SK-N-MC (cell line): ENCODE measurements around the gene SECISBP2.

ENCODE experiments used
- DNase-seq: peaks from one replicate; pipeline ENCODE4 v3.0.0-alpha.2; 2011; ENCODE audit warnings: low read depth, low spot score
- H3K27ac ChIP-seq: fragments of 200-600 bp; sonication (generic); 2 replicates; pipeline ENCODE4 v1.5.1; 2016; ENCODE audit warnings: mixed run types
- H3K36me3 ChIP-seq: fragments of 200-600 bp; sonication (generic); 2 replicates; pipeline ENCODE4 v1.6.1; 2017; ENCODE audit warnings: antibody characterized with exemption, low read length, mixed read lengths; ENCODE audit not compliant: insufficient read depth
- H3K4me3 ChIP-seq: fragments of 200-600 bp; sonication (generic); 2 replicates; pipeline ENCODE4 v1.5.1; 2016
- H3K9ac ChIP-seq: fragments of 200-600 bp; sonication (generic); 2 replicates; pipeline ENCODE4 v1.8.0; 2017; ENCODE audit warnings: mixed run types, mixed read lengths; ENCODE audit not compliant: insufficient read length
- H3K9me3 ChIP-seq: fragments of 200-600 bp; sonication (generic); 2 replicates; pipeline ENCODE4 v1.6.1; 2017; ENCODE audit warnings: low read depth, mild to moderate bottlenecking, antibody characterized with exemption, low read length, moderate library complexity, mixed read lengths
- EZH2 ChIP-seq: fragments of 200-600 bp; sonication (generic); IDR thresholded peaks from one replicate; pipeline ENCODE4 v1.6.1; 2017; ENCODE audit warnings: antibody characterized with exemption
- FOXP2 ChIP-seq: optimal IDR thresholded peaks from 2 replicates; pipeline ENCODE3; 2011; ENCODE audit warnings: mild to moderate bottlenecking, moderate library complexity; ENCODE audit not compliant: insufficient read depth; ENCODE audit errors: extremely low read length, control extremely low read depth
- POLR2AphosphoS5 ChIP-seq: IDR thresholded peaks from 2 replicates; pipeline ENCODE4 v1.6.1; 2012; ENCODE audit warnings: mild to moderate bottlenecking, low read depth, low read length, borderline replicate concordance

SECISBP2 gene

GRCh38 chr9:89357331-89358197, 39.3 kb downstream of the SECISBP2 start:
- TF ChIP-seq EZH2, result no peak
- TF ChIP-seq POLR2AphosphoS5, result no peak
- TF ChIP-seq FOXP2, result no peak
- Histone ChIP-seq H3K9ac (no peak overlapping the region), H3K4me3 (no peak overlapping the region), H3K9me3 (no peaks in the 10 kb centered on the region), H3K36me3 (peaks cover 91% of the 10 kb centered on the region), H3K27ac (no peak overlapping the region)
- no peak for DNase-seq

GRCh38 chr9:89358376-89358916, 40.1 kb downstream of the SECISBP2 start:
- H3K9me3 ChIP-seq, result no peaks in the 10 kb centered on the region
- no peak for DNase-seq
- TF ChIP-seq FOXP2 (no peak), POLR2AphosphoS5 (no peak), EZH2 (no peak)
- peaks cover 83% of the 10 kb centered on the region for H3K36me3 ChIP-seq
- H3K4me3 ChIP-seq, result no peak overlapping the region
- no peak overlapping the region for H3K27ac ChIP-seq
- H3K9ac ChIP-seq, result no peak overlapping the region

GRCh38 chr9:89358985-89359384, 40.7 kb downstream of the SECISBP2 start:
- TF ChIP-seq POLR2AphosphoS5 (no peak), FOXP2 (no peak), EZH2 (no peak)
- no peak overlapping the region for H3K4me3 ChIP-seq
- H3K9ac ChIP-seq, result no peak overlapping the region
- peaks cover 78% of the 10 kb centered on the region for H3K36me3 ChIP-seq
- DNase-seq, result no peak
- no peak overlapping the region for H3K27ac ChIP-seq
- no peaks in the 10 kb centered on the region for H3K9me3 ChIP-seq

- H3K27ac ChIP-seq, result peak overlapping the region; percentile 19
- peaks cover 70% of the 10 kb centered on the region for H3K36me3 ChIP-seq
- H3K9ac ChIP-seq, result no peak overlapping the region
- H3K4me3 ChIP-seq, result no peak overlapping the region
- DNase-seq, result no peak
- TF ChIP-seq FOXP2, result no peak
- TF ChIP-seq POLR2AphosphoS5, result no peak
- no peak for TF ChIP-seq EZH2
- no peaks in the 10 kb centered on the region for H3K9me3 ChIP-seq
Observed at GRCh38 chr9:89359751-89360261, 41.5 kb downstream of the SECISBP2 start.

- H3K9me3 ChIP-seq, result no peaks in the 10 kb centered on the region
- H3K4me3 ChIP-seq, result no peak overlapping the region
- no peak overlapping the region for H3K27ac ChIP-seq
- H3K9ac ChIP-seq, result no peak overlapping the region
- DNase-seq, result no peak
- H3K36me3 ChIP-seq, result peaks cover 63% of the 10 kb centered on the region
- TF ChIP-seq POLR2AphosphoS5, result no peak
- TF ChIP-seq EZH2, result no peak
- no peak for TF ChIP-seq FOXP2
Observed at GRCh38 chr9:89360465-89360864, 42.2 kb downstream of the SECISBP2 start.

- Histone ChIP-seq H3K36me3 (peaks cover 58% of the 10 kb centered on the region), H3K4me3 (no peak overlapping the region), H3K9ac (no peak overlapping the region), H3K9me3 (no peaks in the 10 kb centered on the region), H3K27ac (no peak overlapping the region)
- no peak for DNase-seq
- no peak for TF ChIP-seq FOXP2
- TF ChIP-seq POLR2AphosphoS5, result no peak
- TF ChIP-seq EZH2, result no peak
Observed at GRCh38 chr9:89361031-89361430, 42.7 kb downstream of the SECISBP2 start.

- Histone ChIP-seq H3K9ac (no peak overlapping the region), H3K36me3 (peaks cover 49% of the 10 kb centered on the region), H3K27ac (no peak overlapping the region), H3K4me3 (no peak overlapping the region), H3K9me3 (no peaks in the 10 kb centered on the region)
- no peak for DNase-seq
- TF ChIP-seq FOXP2, result no peak
- no peak for TF ChIP-seq POLR2AphosphoS5
- no peak for TF ChIP-seq EZH2
Observed at GRCh38 chr9:89361816-89362646, 43.7 kb downstream of the SECISBP2 start.
